ENCODE measurements around the gene COL5A1.

COL5A1 gene

DNA sequence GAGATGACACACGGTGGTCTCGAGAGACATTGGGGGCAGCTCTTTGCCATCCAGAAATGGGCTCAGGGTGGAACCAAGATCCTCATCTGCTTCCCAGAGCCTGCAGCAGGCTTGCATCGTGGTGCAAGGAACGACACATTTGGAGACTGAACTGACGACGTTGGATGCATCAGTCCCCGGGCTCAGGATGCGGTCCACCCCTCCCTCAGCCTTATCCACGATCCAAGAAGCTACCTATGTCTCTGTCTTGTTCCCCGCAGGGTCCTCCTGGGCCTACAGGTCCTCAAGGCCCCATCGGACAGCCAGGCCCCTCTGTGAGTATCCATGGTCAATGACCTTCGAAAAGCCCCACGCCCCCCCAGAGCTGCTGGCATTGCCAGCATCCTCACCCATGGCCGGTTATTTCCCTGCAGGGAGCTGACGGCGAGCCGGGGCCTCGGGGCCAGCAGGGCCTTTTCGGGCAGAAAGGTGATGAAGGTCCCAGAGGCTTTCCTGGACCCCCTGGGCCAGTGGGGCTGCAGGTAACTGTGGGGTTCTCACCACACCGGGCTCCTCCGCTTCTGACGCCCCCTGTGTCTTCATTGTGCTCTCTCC lies 169.6 kb downstream of the COL5A1 start:
- Histone ChIP-seq H3K36me3 (replicated peaks; ENCODE audit: low read depth, low read length) (no peaks in the 10 kb centered on the region), H3K27ac (ENCODE audit: low read length) (no peak overlapping the region), H3K4me2 (ENCODE audit: low read length) (no peak overlapping the region), H3K4me1 (ENCODE audit: low read length) (no peaks in the 10 kb centered on the region), H3K27me3 (ENCODE audit: low read depth, low read length) (peaks cover 9% of the 10 kb centered on the region; the same call in 1 of the 2 replicates), H3K79me2 (ENCODE audit: low read length) (no peaks in the 10 kb centered on the region), H3K4me3 (ENCODE audit: low read length) (no peak overlapping the region), H3K9me3 (ENCODE audit: insufficient read depth, low read length) (no peaks in the 10 kb centered on the region), H3K9ac (ENCODE audit: low read length) (no peak overlapping the region), H4K20me1 (ENCODE audit: insufficient read depth, low read length) (no peaks in the 10 kb centered on the region), H2AFZ (ENCODE audit: low read depth, low read length) (no peak overlapping the region)
- TF ChIP-seq EZH2phosphoT487 (IDR thresholded peaks at IDR 0.05; ENCODE audit: low read depth) = no peak
- TF ChIP-seq, protein P1, sequence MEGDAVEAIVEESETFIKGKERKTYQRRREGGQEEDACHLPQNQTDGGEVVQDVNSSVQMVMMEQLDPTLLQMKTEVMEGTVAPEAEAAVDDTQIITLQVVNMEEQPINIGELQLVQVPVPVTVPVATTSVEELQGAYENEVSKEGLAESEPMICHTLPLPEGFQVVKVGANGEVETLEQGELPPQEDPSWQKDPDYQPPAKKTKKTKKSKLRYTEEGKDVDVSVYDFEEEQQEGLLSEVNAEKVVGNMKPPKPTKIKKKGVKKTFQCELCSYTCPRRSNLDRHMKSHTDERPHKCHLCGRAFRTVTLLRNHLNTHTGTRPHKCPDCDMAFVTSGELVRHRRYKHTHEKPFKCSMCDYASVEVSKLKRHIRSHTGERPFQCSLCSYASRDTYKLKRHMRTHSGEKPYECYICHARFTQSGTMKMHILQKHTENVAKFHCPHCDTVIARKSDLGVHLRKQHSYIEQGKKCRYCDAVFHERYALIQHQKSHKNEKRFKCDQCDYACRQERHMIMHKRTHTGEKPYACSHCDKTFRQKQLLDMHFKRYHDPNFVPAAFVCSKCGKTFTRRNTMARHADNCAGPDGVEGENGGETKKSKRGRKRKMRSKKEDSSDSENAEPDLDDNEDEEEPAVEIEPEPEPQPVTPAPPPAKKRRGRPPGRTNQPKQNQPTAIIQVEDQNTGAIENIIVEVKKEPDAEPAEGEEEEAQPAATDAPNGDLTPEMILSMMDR (IDR thresholded peaks at IDR 0.05; ENCODE audit: low read depth, low read length) = no peak

DNA sequence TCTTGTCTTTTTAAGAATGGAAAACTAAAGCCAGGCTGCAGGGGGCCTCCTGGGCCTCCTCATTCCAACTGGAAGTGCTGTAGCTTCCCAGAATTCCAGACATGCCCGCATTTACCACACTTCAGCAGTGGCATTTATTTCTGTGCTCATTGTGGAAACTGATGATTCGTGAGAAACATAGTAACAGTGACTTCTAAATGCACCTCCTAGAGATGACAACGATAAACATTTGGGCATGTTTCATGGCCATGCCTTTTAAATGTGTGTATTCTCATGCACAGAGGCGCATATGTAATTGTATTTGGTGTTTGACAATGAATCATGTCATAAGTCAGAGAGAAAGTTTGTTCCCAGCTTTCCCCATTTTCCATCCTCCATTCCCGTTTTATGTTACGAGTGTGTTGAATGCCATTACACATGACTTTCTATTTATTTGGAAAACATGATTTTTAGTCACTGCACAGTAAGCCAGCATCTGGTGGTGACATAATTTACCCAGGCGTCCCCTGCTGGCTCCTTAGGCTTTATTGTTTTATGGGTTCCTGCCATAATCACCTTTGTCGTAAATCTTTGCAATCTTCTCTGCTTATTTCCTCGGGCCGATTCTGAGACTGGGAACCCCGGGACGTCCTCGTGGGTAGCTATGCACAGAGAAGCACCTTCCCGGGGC lies 170.2 kb downstream of the COL5A1 start:
- TF ChIP-seq, protein P1 (IDR thresholded peaks at IDR 0.05; ENCODE audit: low read depth, low read length) = no peak
- no peak for TF ChIP-seq EZH2phosphoT487 (IDR thresholded peaks at IDR 0.05; ENCODE audit: low read depth)
- Histone ChIP-seq H3K4me1 (ENCODE audit: low read length) (no peaks in the 10 kb centered on the region), H4K20me1 (ENCODE audit: insufficient read depth, low read length) (no peaks in the 10 kb centered on the region), H3K36me3 (replicated peaks; ENCODE audit: low read depth, low read length) (no peaks in the 10 kb centered on the region), H3K4me2 (ENCODE audit: low read length) (no peak overlapping the region), H3K27me3 (ENCODE audit: low read depth, low read length) (peaks cover 9% of the 10 kb centered on the region; the same call in 1 of the 2 replicates), H3K9ac (ENCODE audit: low read length) (no peak overlapping the region), H3K9me3 (ENCODE audit: insufficient read depth, low read length) (no peaks in the 10 kb centered on the region), H2AFZ (ENCODE audit: low read depth, low read length) (no peak overlapping the region), H3K79me2 (ENCODE audit: low read length) (no peaks in the 10 kb centered on the region), H3K4me3 (ENCODE audit: low read length) (no peak overlapping the region), H3K27ac (ENCODE audit: low read length) (no peak overlapping the region)

- no peaks in the 10 kb centered on the region for H3K79me2 ChIP-seq (ENCODE audit: low read length)
- no peak overlapping the region for H3K27ac ChIP-seq (ENCODE audit: low read length)
- TF ChIP-seq EZH2phosphoT487 (IDR thresholded peaks at IDR 0.05; ENCODE audit: low read depth) = no peak
- TF ChIP-seq, protein P1 (IDR thresholded peaks at IDR 0.05; ENCODE audit: low read depth, low read length) = no peak
- H3K9ac ChIP-seq (ENCODE audit: low read length) = no peak overlapping the region
- H3K27me3 ChIP-seq (ENCODE audit: low read depth, low read length) = peaks cover 9% of the 10 kb centered on the region; the same call in 1 of the 2 replicates
- H3K36me3 ChIP-seq (replicated peaks; ENCODE audit: low read depth, low read length) = no peaks in the 10 kb centered on the region
- no peak overlapping the region for H3K4me3 ChIP-seq (ENCODE audit: low read length)
- no peak overlapping the region for H3K4me2 ChIP-seq (ENCODE audit: low read length)
- no peaks in the 10 kb centered on the region for H4K20me1 ChIP-seq (ENCODE audit: insufficient read depth, low read length)
- no peaks in the 10 kb centered on the region for H3K4me1 ChIP-seq (ENCODE audit: low read length)
- no peaks in the 10 kb centered on the region for H3K9me3 ChIP-seq (ENCODE audit: insufficient read depth, low read length)
- no peak overlapping the region for H2AFZ ChIP-seq (ENCODE audit: low read depth, low read length)
Observed at GRCh38 chr9:134812343-134812673, 170.7 kb downstream of the COL5A1 start.

DNA sequence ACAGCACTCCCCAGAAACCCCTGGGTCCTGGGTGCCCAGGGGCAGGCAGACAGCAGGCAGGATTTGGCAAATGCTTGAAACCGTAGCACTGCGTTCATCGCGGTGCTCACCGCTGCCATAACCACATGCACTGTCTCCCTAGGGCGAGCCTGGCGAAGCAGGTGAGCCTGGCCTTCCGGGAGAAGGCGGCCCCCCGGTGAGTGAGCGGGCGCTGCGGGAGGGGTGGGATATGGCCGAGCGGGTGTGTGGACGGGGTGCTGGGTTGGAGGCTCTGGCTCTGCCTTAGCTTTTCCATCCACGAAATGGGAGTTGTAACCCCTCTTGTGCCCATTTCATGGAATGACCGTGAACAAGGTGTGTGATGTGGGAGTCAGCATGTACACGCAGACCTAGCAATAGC lies 172.2 kb downstream of the COL5A1 start:
- H3K4me1 ChIP-seq (ENCODE audit: low read length) = no peaks in the 10 kb centered on the region
- no peak overlapping the region for H3K27ac ChIP-seq (ENCODE audit: low read length)
- no peaks in the 10 kb centered on the region for H4K20me1 ChIP-seq (ENCODE audit: insufficient read depth, low read length)
- H3K4me3 ChIP-seq (ENCODE audit: low read length) = no peak overlapping the region
- TF ChIP-seq EZH2phosphoT487 (IDR thresholded peaks at IDR 0.05; ENCODE audit: low read depth) = no peak
- TF ChIP-seq, protein P1 (IDR thresholded peaks at IDR 0.05; ENCODE audit: low read depth, low read length) = no peak
- no peak overlapping the region for H3K9ac ChIP-seq (ENCODE audit: low read length)
- H3K36me3 ChIP-seq (replicated peaks; ENCODE audit: low read depth, low read length) = no peaks in the 10 kb centered on the region
- H3K4me2 ChIP-seq (ENCODE audit: low read length) = no peak overlapping the region
- H3K9me3 ChIP-seq (ENCODE audit: insufficient read depth, low read length) = no peaks in the 10 kb centered on the region
- H3K79me2 ChIP-seq (ENCODE audit: low read length) = no peaks in the 10 kb centered on the region
- no peak overlapping the region for H2AFZ ChIP-seq (ENCODE audit: low read depth, low read length)
- H3K27me3 ChIP-seq (ENCODE audit: low read depth, low read length) = no peaks in the 10 kb centered on the region
